SKM-1 (cell line): ENCODE results near the gene FANCC.
"Not testable (repeated sequence)": the region's sequence is repeated elsewhere in the genome, so short reads cannot be mapped to it uniquely, and the experiment has no call there.

Experiments
- DNase-seq: peaks from one replicate; lab custom pipeline; 2025; ENCODE audit not compliant: unreplicated experiment; lab: John Stamatoyannopoulos, UW

FANCC gene

GRCh38 chr9:95284162-95285080, 33.1 kb downstream of the FANCC start:
- no peak for DNase-seq

- DNase-seq: no peak
Observed at GRCh38 chr9:95283673-95284072, 33.8 kb downstream of the FANCC start.

- DNase-seq: no peak
Observed at GRCh38 chr9:95282332-95282731, 35.2 kb downstream of the FANCC start.

GRCh38 chr9:95280745-95281144, 36.8 kb downstream of the FANCC start:
- DNase-seq: no peak

- DNase-seq: no peak
Observed at GRCh38 chr9:95277509-95277908, 40.0 kb downstream of the FANCC start.

GRCh38 chr9:95276395-95276954, 41.0 kb downstream of the FANCC start:
- DNase-seq: no peak

GRCh38 chr9:95274160-95274559, 43.3 kb downstream of the FANCC start:
- DNase-seq: not testable (repeated sequence)

- DNase-seq: no peak
Observed at GRCh38 chr9:95273369-95274022, 44.0 kb downstream of the FANCC start.

- DNase-seq: no peak
Observed at GRCh38 chr9:95272830-95273229, 44.7 kb downstream of the FANCC start.

- no peak for DNase-seq
Observed at GRCh38 chr9:95270790-95271189, 46.7 kb downstream of the FANCC start.

- not testable (repeated sequence) for DNase-seq
Observed at GRCh38 chr9:95269803-95270773, 47.4 kb downstream of the FANCC start.

GRCh38 chr9:95268681-95269080, 48.8 kb downstream of the FANCC start:
- no peak for DNase-seq

- DNase-seq: no peak
Observed at GRCh38 chr9:95266649-95267048, 50.9 kb downstream of the FANCC start.

GRCh38 chr9:95265960-95266359, 51.5 kb downstream of the FANCC start:
- DNase-seq: no peak

GRCh38 chr9:95264954-95265615, 52.4 kb downstream of the FANCC start:
- no peak for DNase-seq

GRCh38 chr9:95261890-95262289, 55.6 kb downstream of the FANCC start:
- no peak for DNase-seq

- no peak for DNase-seq
Observed at GRCh38 chr9:95250462-95251221, 66.9 kb downstream of the FANCC start.

GRCh38 chr9:95249986-95250385, 67.5 kb downstream of the FANCC start:
- no peak for DNase-seq

GRCh38 chr9:95246547-95246946, 71.0 kb downstream of the FANCC start:
- DNase-seq: no peak

GRCh38 chr9:95242613-95243012, 74.9 kb downstream of the FANCC start:
- no peak for DNase-seq
